Measurements from ENCODE around the gene TRPM1.

DNA sequence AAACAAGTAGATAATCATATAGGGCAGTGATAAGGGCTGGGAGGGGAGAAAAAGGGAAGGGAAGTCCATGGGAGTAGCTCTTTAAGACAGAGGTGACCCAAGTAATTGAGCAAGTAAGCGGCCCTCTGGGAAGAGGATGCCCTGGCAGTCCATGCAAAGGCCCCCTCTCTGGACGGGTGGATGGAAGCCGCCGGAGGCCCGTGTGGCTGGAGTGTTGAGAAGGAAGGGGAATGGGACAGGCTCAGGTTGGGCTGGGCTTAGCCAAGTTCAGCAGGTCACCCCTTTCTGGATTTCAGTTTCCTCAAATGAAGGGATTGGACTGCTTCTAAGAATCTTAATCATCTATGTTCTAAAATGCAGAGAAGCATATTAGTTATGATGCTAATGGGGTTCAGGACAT lies 32.4 kb upstream of the TRPM1 start:
- TF ChIP-seq, protein P1, sequence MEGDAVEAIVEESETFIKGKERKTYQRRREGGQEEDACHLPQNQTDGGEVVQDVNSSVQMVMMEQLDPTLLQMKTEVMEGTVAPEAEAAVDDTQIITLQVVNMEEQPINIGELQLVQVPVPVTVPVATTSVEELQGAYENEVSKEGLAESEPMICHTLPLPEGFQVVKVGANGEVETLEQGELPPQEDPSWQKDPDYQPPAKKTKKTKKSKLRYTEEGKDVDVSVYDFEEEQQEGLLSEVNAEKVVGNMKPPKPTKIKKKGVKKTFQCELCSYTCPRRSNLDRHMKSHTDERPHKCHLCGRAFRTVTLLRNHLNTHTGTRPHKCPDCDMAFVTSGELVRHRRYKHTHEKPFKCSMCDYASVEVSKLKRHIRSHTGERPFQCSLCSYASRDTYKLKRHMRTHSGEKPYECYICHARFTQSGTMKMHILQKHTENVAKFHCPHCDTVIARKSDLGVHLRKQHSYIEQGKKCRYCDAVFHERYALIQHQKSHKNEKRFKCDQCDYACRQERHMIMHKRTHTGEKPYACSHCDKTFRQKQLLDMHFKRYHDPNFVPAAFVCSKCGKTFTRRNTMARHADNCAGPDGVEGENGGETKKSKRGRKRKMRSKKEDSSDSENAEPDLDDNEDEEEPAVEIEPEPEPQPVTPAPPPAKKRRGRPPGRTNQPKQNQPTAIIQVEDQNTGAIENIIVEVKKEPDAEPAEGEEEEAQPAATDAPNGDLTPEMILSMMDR (IDR thresholded peaks at IDR 0.05) = no peak
- TF ChIP-seq ZFX (IDR thresholded peaks at IDR 0.05; ENCODE audit: borderline replicate concordance) = no peak
